Measurements from ENCODE around the gene LY6G6C.
A peak's percentile ranks its signal among the peaks of the same experiment; 100 is the strongest.

DNA sequence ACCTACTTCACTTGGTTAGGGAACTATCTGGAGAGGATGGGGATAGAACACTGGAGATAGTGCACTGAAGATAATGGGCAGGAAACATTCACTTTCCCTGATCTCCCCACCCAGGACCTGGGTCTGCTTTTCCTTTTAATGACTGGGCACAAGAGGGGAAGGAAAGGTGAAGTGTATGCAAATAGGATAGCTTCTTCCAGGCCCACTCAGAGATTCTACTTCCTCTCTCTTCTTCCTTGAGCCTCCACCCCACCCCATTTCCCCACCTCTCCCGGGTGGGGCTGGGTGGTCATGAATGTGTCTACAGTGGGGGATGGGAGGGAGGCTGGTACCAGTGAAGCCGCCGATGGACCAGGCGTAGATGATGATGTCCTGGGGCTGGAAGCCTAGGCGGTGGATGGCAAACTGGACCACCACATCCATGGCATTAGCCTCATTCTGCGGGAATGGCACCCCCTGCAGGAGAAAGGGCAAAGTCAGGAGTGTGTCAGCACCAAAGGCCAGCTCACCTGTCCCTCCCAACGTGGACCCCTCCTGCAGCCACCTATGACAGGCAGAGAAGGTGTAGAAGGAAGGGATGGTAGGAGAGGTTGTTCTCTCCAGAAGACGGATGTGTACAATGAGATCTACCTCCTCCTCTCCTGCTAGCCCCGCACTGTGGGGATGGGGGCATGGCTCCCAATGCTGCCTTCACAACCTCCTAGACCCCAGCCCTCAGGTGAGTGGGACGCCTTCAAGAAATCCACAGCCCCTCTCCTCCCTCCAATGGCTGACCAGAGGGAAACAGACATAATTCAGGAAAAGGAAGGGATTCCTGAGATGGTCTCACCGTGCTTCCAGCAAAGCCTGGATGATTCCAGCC lies 32.1 kb downstream of the LY6G6C start:
- TF ChIP-seq, protein P1, sequence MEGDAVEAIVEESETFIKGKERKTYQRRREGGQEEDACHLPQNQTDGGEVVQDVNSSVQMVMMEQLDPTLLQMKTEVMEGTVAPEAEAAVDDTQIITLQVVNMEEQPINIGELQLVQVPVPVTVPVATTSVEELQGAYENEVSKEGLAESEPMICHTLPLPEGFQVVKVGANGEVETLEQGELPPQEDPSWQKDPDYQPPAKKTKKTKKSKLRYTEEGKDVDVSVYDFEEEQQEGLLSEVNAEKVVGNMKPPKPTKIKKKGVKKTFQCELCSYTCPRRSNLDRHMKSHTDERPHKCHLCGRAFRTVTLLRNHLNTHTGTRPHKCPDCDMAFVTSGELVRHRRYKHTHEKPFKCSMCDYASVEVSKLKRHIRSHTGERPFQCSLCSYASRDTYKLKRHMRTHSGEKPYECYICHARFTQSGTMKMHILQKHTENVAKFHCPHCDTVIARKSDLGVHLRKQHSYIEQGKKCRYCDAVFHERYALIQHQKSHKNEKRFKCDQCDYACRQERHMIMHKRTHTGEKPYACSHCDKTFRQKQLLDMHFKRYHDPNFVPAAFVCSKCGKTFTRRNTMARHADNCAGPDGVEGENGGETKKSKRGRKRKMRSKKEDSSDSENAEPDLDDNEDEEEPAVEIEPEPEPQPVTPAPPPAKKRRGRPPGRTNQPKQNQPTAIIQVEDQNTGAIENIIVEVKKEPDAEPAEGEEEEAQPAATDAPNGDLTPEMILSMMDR (IDR thresholded peaks at IDR 0.05), result peak in 1 of 6 experiments; percentile 17
- no peak for TF ChIP-seq POLR2A (IDR thresholded peaks at IDR 0.05)
